ENCODE measurements around the gene CRELD2.

Gene CRELD2

GRCh38 chr22:49884503-49885260 lies 33.8 kb upstream of the CRELD2 start:
- DNase-seq (ENCODE audit: low spot score) = no peak
- ATAC-seq (ENCODE audit: low read depth) = no peak
- no peaks in the 10 kb centered on the region for H3K4me1 ChIP-seq (ENCODE audit: insufficient read depth, poor library complexity, severe bottlenecking)
- H3K27me3 ChIP-seq (ENCODE audit: insufficient read depth, poor library complexity, severe bottlenecking) = no peaks in the 10 kb centered on the region
- no peak overlapping the region for H3K27ac ChIP-seq (ENCODE audit: poor library complexity, severe bottlenecking)
- peaks cover 61% of the 10 kb centered on the region for H3K36me3 ChIP-seq (ENCODE audit: low read depth)
- TF ChIP-seq CTCF (IDR thresholded peaks at IDR 0.05; ENCODE audit: poor library complexity, severe bottlenecking) = no peak
- H3K9me3 ChIP-seq (ENCODE audit: severe bottlenecking) = peaks cover 3% of the 10 kb centered on the region
- H3K4me3 ChIP-seq (ENCODE audit: severe bottlenecking) = no peak overlapping the region

- Histone ChIP-seq H3K9me3 (ENCODE audit: severe bottlenecking) (peaks cover 6% of the 10 kb centered on the region), H3K4me3 (ENCODE audit: severe bottlenecking) (no peak overlapping the region), H3K27me3 (ENCODE audit: insufficient read depth, poor library complexity, severe bottlenecking) (no peaks in the 10 kb centered on the region), H3K4me1 (ENCODE audit: insufficient read depth, poor library complexity, severe bottlenecking) (no peaks in the 10 kb centered on the region), H3K36me3 (ENCODE audit: low read depth) (peaks cover 67% of the 10 kb centered on the region), H3K27ac (ENCODE audit: poor library complexity, severe bottlenecking) (no peak overlapping the region)
- DNase-seq (ENCODE audit: low spot score) = no peak
- no peak for TF ChIP-seq CTCF (IDR thresholded peaks at IDR 0.05; ENCODE audit: poor library complexity, severe bottlenecking)
- ATAC-seq (ENCODE audit: low read depth) = no peak
Measured at GRCh38 chr22:49885281-49885680, 33.2 kb upstream of the CRELD2 start.

- Histone ChIP-seq H3K9me3 (ENCODE audit: severe bottlenecking) (peaks cover 6% of the 10 kb centered on the region), H3K27me3 (ENCODE audit: insufficient read depth, poor library complexity, severe bottlenecking) (no peaks in the 10 kb centered on the region), H3K4me1 (ENCODE audit: insufficient read depth, poor library complexity, severe bottlenecking) (no peaks in the 10 kb centered on the region), H3K27ac (ENCODE audit: poor library complexity, severe bottlenecking) (no peak overlapping the region), H3K36me3 (ENCODE audit: low read depth) (peaks cover 71% of the 10 kb centered on the region), H3K4me3 (ENCODE audit: severe bottlenecking) (no peak overlapping the region)
- DNase-seq (ENCODE audit: low spot score) = no peak
- no peak for TF ChIP-seq CTCF (IDR thresholded peaks at IDR 0.05; ENCODE audit: poor library complexity, severe bottlenecking)
- no peak for ATAC-seq (ENCODE audit: low read depth)
Measured at GRCh38 chr22:49885881-49886280, 32.6 kb upstream of the CRELD2 start.

GRCh38 chr22:49886346-49887063 lies 31.9 kb upstream of the CRELD2 start:
- Histone ChIP-seq H3K36me3 (ENCODE audit: low read depth) (peaks cover 78% of the 10 kb centered on the region), H3K4me1 (ENCODE audit: insufficient read depth, poor library complexity, severe bottlenecking) (no peaks in the 10 kb centered on the region), H3K27ac (ENCODE audit: poor library complexity, severe bottlenecking) (no peak overlapping the region), H3K27me3 (ENCODE audit: insufficient read depth, poor library complexity, severe bottlenecking) (no peaks in the 10 kb centered on the region), H3K9me3 (ENCODE audit: severe bottlenecking) (peaks cover 8% of the 10 kb centered on the region), H3K4me3 (ENCODE audit: severe bottlenecking) (no peak overlapping the region)
- no peak for DNase-seq (ENCODE audit: low spot score)
- no peak for TF ChIP-seq CTCF (IDR thresholded peaks at IDR 0.05; ENCODE audit: poor library complexity, severe bottlenecking)
- no peak for ATAC-seq (ENCODE audit: low read depth)

GRCh38 chr22:49887064-49887451 lies 31.4 kb upstream of the CRELD2 start:
- H3K27me3 ChIP-seq (ENCODE audit: insufficient read depth, poor library complexity, severe bottlenecking) = no peaks in the 10 kb centered on the region
- peaks cover 75% of the 10 kb centered on the region for H3K36me3 ChIP-seq (ENCODE audit: low read depth)
- H3K4me3 ChIP-seq (ENCODE audit: severe bottlenecking) = no peak overlapping the region
- DNase-seq (ENCODE audit: low spot score) = no peak
- no peak for TF ChIP-seq CTCF (IDR thresholded peaks at IDR 0.05; ENCODE audit: poor library complexity, severe bottlenecking)
- no peak for ATAC-seq (ENCODE audit: low read depth)
- H3K4me1 ChIP-seq (ENCODE audit: insufficient read depth, poor library complexity, severe bottlenecking) = no peaks in the 10 kb centered on the region
- H3K27ac ChIP-seq (ENCODE audit: poor library complexity, severe bottlenecking) = no peak overlapping the region
- H3K9me3 ChIP-seq (ENCODE audit: severe bottlenecking) = peaks cover 8% of the 10 kb centered on the region
